ENCODE measurements around the gene TPM1.

GRCh38 chr15:63063164-63063756 lies 20.7 kb downstream of the TPM1 start:
- no peak for TF ChIP-seq CTCF (conservative IDR thresholded peaks at IDR 0.05)
- TF ChIP-seq EZH2 (IDR thresholded peaks at IDR 0.05; ENCODE audit: low read depth): no peak

Data from PC-9 (cell line).